ENCODE measurements around the gene PDZD2. TPM values are rescaled to one million over a fixed set of nuclear protein-coding genes. Genes with fewer than 3 reads are reported as not detected.

The PDZD2 gene
- total RNA-seq, 1 donor from 2014 or later = 0.65 TPM

DNA sequence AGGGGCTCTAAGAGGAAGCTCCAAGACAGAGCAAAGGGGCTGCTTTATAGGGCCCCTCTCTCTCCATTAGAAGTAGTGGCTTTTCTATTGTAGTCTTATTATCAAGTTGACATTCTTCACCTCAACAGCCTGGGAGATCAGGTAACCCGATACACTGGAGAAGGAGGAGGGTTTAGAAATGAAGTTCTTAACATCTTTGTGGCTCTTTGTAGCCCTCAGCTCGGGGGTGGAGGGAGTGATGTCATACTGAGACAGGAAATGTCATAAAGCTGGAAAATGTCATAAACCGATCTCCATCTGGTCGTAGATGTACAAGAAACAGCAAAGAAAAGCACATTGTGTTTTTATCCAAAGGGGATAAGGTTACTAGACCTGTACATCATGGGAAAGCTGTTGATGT, 17.9 kb downstream of the PDZD2 start:
- H3K36me3 Mint-ChIP-seq (ENCODE audit: low read depth) = no peaks in the 10 kb centered on the region
- no peak for TF ChIP-seq CTCF (conservative IDR thresholded peaks at IDR 0.05)
- DNase-seq (ENCODE audit: low read depth, low spot score) = no peak
- H3K4me1 Mint-ChIP-seq = peaks cover 13% of the 10 kb centered on the region
- H3K9me3 Mint-ChIP-seq = peaks cover 3% of the 10 kb centered on the region
- no peak overlapping the region for H3K27ac Mint-ChIP-seq (ENCODE audit: unreplicated experiment)
- peaks cover 3% of the 10 kb centered on the region for H3K27me3 Mint-ChIP-seq (ENCODE audit: low read depth)
- H3K4me3 Mint-ChIP-seq = no peak overlapping the region

- no peak overlapping the region for H3K4me3 Mint-ChIP-seq
- no peaks in the 10 kb centered on the region for H3K36me3 Mint-ChIP-seq (ENCODE audit: low read depth)
- TF ChIP-seq CTCF (conservative IDR thresholded peaks at IDR 0.05) = no peak
- H3K27ac Mint-ChIP-seq (ENCODE audit: unreplicated experiment) = no peak overlapping the region
- H3K9me3 Mint-ChIP-seq = peaks cover under 1% of the 10 kb centered on the region
- H3K27me3 Mint-ChIP-seq (ENCODE audit: low read depth) = peaks cover 3% of the 10 kb centered on the region
- DNase-seq (ENCODE audit: low read depth, low spot score) = no peak
- H3K4me1 Mint-ChIP-seq = peaks cover 13% of the 10 kb centered on the region
Observed at GRCh38 chr5:31657315-31657979, 18.5 kb downstream of the PDZD2 start.

- no peaks in the 10 kb centered on the region for H3K9me3 Mint-ChIP-seq
- no peaks in the 10 kb centered on the region for H3K36me3 Mint-ChIP-seq (ENCODE audit: low read depth)
Observed at GRCh38 chr5:31661257-31661656, 22.3 kb downstream of the PDZD2 start.

DNA sequence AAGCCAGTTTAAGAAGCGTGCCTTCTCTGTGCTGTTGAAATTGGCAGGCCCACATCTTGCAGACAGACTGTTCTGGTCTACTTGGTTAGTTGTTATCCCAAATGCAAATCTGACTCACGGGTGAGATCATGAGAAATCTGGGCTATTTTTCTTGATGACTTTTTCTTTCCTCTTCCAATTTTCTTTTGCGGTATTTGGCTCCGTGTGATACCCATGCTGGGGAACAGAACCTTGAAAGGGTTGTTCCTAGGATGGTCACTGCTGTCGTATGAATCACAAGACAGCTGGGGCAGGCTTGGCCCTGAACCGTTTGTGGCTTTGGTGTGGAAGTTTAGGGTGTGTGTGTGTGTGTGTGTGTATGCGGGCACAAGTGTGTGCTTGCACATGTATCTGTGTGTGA, 24.6 kb downstream of the PDZD2 start:
- H3K9me3 Mint-ChIP-seq = no peaks in the 10 kb centered on the region
- no peak overlapping the region for H3K4me3 Mint-ChIP-seq
- no peaks in the 10 kb centered on the region for H3K36me3 Mint-ChIP-seq (ENCODE audit: low read depth)
- no peaks in the 10 kb centered on the region for H3K4me1 Mint-ChIP-seq
- DNase-seq (ENCODE audit: low read depth, low spot score) = no peak
- no peak overlapping the region for H3K27ac Mint-ChIP-seq (ENCODE audit: unreplicated experiment)
- TF ChIP-seq CTCF (conservative IDR thresholded peaks at IDR 0.05) = no peak
- no peaks in the 10 kb centered on the region for H3K27me3 Mint-ChIP-seq (ENCODE audit: low read depth)

More at GRCh38 chr5:31661257-31661656, 22.3 kb downstream of the PDZD2 start:
- no peak for DNase-seq (ENCODE audit: low read depth, low spot score)
- Mint-ChIP-seq H3K27ac (ENCODE audit: unreplicated experiment) (no peak overlapping the region), H3K27me3 (ENCODE audit: low read depth) (peaks cover 3% of the 10 kb centered on the region), H3K4me3 (no peak overlapping the region), H3K4me1 (peaks cover 13% of the 10 kb centered on the region)
- no peak for TF ChIP-seq CTCF (conservative IDR thresholded peaks at IDR 0.05)

DNA sequence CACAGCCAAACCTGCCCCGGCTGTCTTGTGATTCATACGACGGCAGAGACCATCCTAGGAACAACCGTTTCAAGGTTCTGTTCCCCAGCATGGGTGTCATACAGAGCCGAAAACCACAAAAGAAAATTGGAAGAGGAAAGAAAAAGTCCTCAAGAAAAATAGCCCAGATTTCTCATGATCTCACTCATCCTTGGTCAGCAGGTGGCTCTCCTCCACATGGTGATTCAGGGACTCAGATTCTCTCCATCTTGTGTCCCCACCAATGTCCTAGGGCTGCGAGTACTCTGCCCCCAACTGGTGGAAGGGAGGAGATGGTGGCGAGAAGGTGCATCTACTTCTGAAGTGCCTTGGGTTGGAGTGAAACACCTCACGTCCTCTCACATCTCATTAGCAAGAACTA, 25.6 kb downstream of the PDZD2 start:
- no peak for TF ChIP-seq CTCF (conservative IDR thresholded peaks at IDR 0.05)

More for the DNA sequence above, 25.6 kb downstream of the PDZD2 start:
- no peaks in the 10 kb centered on the region for H3K9me3 Mint-ChIP-seq
- H3K4me3 Mint-ChIP-seq = no peak overlapping the region
- H3K4me1 Mint-ChIP-seq = no peaks in the 10 kb centered on the region
- no peaks in the 10 kb centered on the region for H3K36me3 Mint-ChIP-seq (ENCODE audit: low read depth)
- no peaks in the 10 kb centered on the region for H3K27me3 Mint-ChIP-seq (ENCODE audit: low read depth)
- no peak for DNase-seq (ENCODE audit: low read depth, low spot score)
- H3K27ac Mint-ChIP-seq (ENCODE audit: unreplicated experiment) = no peak overlapping the region
